Natural killer cell treated with Interleukin-12 subunit alpha and Interleukin-12 subunit beta and Interleukin-15 and Interleukin-18, amount 100 ng/mL, for 72 hours (primary cell): ENCODE results near the gene C4orf50. TPM values are rescaled to one million over a fixed set of nuclear protein-coding genes. Genes with fewer than 3 reads are reported as not detected.

Experiments used
- ATAC-seq, 2 donors: fragments of 150-1000 bp; cut with Tn5 transposase in 1 of 2; sonication (Bioruptor Pico), chemical (Tn5 transposase) in 1 of 2; 2 replicates each; pipeline ENCODE4 v1.10.0; 2021
- DNase-seq: peaks from one replicate; pipeline ENCODE4 v3.0.0; 2022; ENCODE audit warnings: low spot score
- H3K27ac Mint-ChIP-seq, 2 donors: 1 replicate in 1 of 2; 2 replicates in 1 of 2; pipeline ENCODE4 v1.8.0; 2022; ENCODE audit warnings: mixed read lengths in 2 of 2, mild to moderate bottlenecking in 1 of 2, moderate library complexity in 1 of 2
- H3K27me3 Mint-ChIP-seq, 2 donors: 1 replicate in 1 of 2; 2 replicates in 1 of 2; pipeline ENCODE4 v1.8.0; 2022; ENCODE audit warnings: mixed read lengths in 2 of 2
- H3K36me3 Mint-ChIP-seq: one replicate; pipeline ENCODE4 v1.8.0; 2022; ENCODE audit warnings: mixed read lengths
- H3K4me1 Mint-ChIP-seq, 2 donors: 1 replicate in 1 of 2; 2 replicates in 1 of 2; pipeline ENCODE4 v1.8.0; 2022; ENCODE audit warnings: low read depth in 2 of 2, mixed read lengths in 2 of 2, mild to moderate bottlenecking in 1 of 2
- H3K4me3 Mint-ChIP-seq: one replicate; pipeline ENCODE4 v1.8.0; 2022; ENCODE audit warnings: mixed read lengths
- H3K9me3 Mint-ChIP-seq: 2 replicates; pipeline ENCODE4 v1.8.0; 2022; ENCODE audit warnings: mixed read lengths
- total RNA-seq, 2 donors: library from RNA; stranded (reverse); gene quantifications; one replicate each; pipeline ENCODE4 v1.2.3, GENCODE V29; 2022

Gene C4orf50
- total RNA-seq, result 1 to 10 TPM in 1 of 2 donors, under 1 TPM in 1; 0.81 to 6.9 TPM

DNA sequence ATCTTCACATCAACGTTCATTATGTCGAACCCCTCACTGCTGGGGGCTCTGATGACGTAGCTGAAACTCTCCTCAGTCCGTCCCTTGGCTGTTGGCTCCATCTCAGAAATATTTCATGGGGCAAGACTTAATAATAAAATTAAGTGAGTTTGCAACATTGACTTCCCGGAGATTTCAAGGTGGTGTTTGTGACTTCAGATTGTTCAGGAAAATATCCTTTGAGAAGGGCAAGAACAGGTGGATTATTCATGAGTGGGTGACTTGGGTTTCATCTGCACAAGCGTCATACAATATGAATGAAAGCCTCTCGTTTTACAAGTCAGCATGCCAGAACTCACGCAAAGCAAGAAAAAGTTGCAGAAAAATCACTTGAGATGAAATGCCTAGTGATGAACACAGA is at the start of gene C4orf50:
C4orf50 (minus strand) TSS at position 101 of the 400 bp plus-strand sequence.
- Mint-ChIP-seq H3K36me3 (no peaks in the 10 kb centered on the region), H3K27me3 (peaks cover 0 to 8% of the 10 kb centered on the region in 2 donors), H3K4me3 (no peak within 1 kb of the TSS), H3K27ac (no peak within 1 kb of the TSS), H3K9me3 (no peaks in the 10 kb centered on the region), H3K4me1 (peaks cover 4 to 6% of the 10 kb centered on the region in 2 donors)
- no peak for DNase-seq
- no peak for ATAC-seq

DNA sequence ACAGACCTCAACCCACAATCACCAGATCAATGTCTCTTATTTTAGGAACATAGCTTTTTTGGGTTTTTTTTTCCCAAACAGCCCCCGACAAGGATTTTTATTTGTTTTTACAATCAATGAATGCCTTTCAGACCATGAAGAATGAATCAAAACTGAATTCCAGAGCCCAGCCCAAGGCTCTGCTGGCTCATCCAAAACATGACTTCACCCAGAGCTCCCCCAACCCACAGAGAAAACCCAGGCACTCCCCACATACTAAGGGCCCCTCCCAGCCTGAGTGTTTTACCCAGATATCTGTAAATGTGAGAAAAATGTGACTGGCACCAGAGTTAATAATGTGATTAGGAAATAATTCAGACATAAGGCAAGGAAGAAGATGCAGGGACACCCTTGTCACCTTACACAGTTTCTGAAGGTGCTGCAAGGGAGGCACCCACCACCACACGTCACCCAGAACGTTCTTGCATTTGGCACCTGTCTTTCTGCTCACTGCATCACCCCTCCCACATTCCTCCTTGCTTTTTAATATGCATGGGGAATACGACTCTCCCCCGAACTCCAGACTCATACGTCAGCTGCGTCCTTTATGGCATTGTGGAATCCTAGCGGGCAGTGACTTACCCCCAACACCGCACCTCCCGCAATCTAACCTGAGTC is 47.8 kb upstream of the C4orf50 start:
- Mint-ChIP-seq H3K36me3 (no peaks in the 10 kb centered on the region), H3K4me3 (no peak overlapping the region), H3K27me3 (peaks cover 0 to 6% of the 10 kb centered on the region in 2 donors), H3K9me3 (no peaks in the 10 kb centered on the region), H3K4me1 (peaks cover 0 to 5% of the 10 kb centered on the region in 2 donors), H3K27ac (no peak overlapping the region)
- ATAC-seq, result no peak
- DNase-seq, result no peak

DNA sequence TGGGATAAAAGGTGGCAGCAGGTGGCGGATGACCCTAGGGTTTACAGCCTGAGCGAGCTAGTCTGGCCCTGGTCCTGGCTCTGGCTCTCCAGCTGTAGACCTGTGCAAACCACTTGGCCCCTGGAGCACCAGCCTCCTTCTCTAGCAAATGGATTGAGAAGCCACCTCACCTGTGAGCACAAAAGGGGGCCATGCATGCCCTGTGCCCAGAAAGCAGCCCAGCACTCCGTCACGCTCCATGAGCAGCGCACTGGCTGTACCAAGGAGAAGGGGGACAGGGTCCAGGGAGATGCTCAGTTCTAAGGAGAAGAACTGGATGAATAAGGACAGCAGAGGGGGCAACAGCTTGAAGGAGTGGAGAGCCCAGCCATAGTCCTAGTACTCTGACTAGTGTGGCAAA is 46.9 kb upstream of the C4orf50 start:
- Mint-ChIP-seq H3K9me3 (peaks cover 2% of the 10 kb centered on the region), H3K27me3 (peaks cover 0 to 6% of the 10 kb centered on the region in 2 donors), H3K4me3 (no peak overlapping the region), H3K36me3 (peaks cover 7% of the 10 kb centered on the region), H3K4me1 (peaks cover 0 to 5% of the 10 kb centered on the region in 2 donors), H3K27ac (no peak overlapping the region)
- DNase-seq (no peak), ATAC-seq (no peak)

DNA sequence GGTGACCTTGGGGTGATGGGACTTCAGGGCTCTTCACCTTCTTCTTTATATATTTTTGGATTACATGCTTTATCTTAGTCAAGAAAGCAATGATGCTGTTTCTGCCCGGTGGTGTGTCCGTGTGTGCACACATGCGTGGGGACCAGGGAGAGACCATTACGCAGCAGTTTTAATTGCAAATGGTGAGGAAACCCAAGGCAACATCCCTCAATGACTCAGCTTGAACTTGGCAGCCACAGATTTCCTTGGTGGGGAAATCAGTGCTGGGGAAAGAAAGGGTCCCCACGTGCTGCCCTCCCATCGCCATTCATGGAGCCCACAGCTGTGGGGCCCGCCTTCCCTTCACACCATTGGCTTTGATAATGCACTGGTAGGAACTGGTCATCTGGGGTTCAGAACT is 46.2 kb upstream of the C4orf50 start:
- Mint-ChIP-seq H3K27me3 (peaks cover 0 to 6% of the 10 kb centered on the region in 2 donors), H3K36me3 (peaks cover 11% of the 10 kb centered on the region), H3K4me3 (no peak overlapping the region), H3K9me3 (peaks cover 2% of the 10 kb centered on the region), H3K27ac (no peak overlapping the region), H3K4me1 (peaks cover 0 to 5% of the 10 kb centered on the region in 2 donors)
- no peak for ATAC-seq
- DNase-seq, result no peak

DNA sequence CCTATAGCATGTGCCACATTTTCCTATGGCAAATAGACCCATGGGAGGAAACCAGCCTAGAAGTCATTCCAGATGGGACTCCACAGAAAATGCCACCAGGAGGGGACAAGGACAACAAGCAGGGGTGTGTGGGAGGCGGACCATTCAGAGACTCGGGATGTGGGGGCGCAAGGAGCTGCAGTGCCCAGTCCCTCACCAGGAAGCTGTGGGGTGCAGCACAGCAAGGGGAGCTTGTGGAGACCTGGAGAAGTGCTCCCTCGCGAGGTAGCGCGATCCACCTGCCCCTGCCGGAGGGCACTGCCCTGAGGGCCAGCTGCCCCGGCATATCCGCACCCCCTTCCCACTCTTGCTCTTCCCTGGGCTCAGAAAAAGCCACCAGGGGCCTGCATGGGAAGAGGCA is 45.5 kb upstream of the C4orf50 start:
- ATAC-seq (no peak), DNase-seq (no peak)
- Mint-ChIP-seq H3K4me3 (no peak overlapping the region), H3K4me1 (peaks cover 0 to 5% of the 10 kb centered on the region in 2 donors), H3K27me3 (peaks cover 0 to 6% of the 10 kb centered on the region in 2 donors), H3K36me3 (peaks cover 12% of the 10 kb centered on the region), H3K9me3 (peaks cover 2% of the 10 kb centered on the region), H3K27ac (no peak overlapping the region)

DNA sequence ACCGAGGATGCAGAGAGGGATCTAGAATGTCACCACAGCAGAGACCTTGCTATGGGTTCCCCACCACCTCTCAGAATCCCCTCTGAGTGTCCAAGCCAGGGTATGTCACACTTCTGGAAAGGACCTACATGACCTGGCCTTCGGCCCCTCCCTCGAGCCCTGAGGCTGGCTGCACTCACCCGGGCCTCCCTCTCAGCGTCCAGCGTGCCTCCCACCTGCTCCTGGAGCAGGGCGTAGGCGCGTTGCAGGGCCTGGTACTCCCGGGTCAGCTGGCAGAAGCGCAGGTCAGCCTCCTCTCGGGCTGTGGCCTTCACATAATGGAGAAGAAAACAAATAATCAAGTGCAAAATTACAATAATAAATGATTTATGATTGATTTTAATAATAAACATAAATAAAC is 43.9 kb upstream of the C4orf50 start:
- DNase-seq (no peak), ATAC-seq (no peak)
- H3K4me3 Mint-ChIP-seq, result no peak overlapping the region
- H3K4me1 Mint-ChIP-seq, result peaks cover 0 to 5% of the 10 kb centered on the region in 2 donors
- no peak overlapping the region for H3K27ac Mint-ChIP-seq
- H3K9me3 Mint-ChIP-seq, result peaks cover 2% of the 10 kb centered on the region
- H3K36me3 Mint-ChIP-seq, result peaks cover 19% of the 10 kb centered on the region
- no peaks in the 10 kb centered on the region for H3K27me3 Mint-ChIP-seq

DNA sequence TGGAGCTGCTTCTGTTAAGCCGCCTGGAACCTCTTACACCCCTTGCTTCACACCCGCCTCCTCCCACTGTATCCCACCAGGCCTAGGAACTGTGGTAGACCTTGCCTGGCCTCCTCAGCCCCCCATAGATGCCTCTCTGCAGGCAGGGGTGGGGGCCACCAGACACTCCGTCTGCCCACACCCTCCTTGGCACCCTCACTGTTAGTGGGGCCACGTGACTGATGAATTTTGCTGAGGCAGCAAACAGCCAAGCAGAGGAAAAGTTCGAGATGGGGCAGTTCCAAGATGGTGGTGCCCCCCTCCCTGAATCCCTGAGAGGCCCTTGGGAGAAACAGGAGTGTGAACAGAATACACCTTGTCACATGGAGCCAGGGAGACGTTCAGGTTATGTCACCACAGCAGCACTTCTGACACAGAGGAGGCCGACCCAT is 41.2 kb upstream of the C4orf50 start:
- ATAC-seq, result no peak
- Mint-ChIP-seq H3K36me3 (peaks cover 23% of the 10 kb centered on the region), H3K9me3 (peaks cover 2% of the 10 kb centered on the region), H3K27me3 (no peaks in the 10 kb centered on the region), H3K4me3 (no peak overlapping the region), H3K27ac (no peak overlapping the region), H3K4me1 (peaks cover 0 to 5% of the 10 kb centered on the region in 2 donors)
- no peak for DNase-seq

DNA sequence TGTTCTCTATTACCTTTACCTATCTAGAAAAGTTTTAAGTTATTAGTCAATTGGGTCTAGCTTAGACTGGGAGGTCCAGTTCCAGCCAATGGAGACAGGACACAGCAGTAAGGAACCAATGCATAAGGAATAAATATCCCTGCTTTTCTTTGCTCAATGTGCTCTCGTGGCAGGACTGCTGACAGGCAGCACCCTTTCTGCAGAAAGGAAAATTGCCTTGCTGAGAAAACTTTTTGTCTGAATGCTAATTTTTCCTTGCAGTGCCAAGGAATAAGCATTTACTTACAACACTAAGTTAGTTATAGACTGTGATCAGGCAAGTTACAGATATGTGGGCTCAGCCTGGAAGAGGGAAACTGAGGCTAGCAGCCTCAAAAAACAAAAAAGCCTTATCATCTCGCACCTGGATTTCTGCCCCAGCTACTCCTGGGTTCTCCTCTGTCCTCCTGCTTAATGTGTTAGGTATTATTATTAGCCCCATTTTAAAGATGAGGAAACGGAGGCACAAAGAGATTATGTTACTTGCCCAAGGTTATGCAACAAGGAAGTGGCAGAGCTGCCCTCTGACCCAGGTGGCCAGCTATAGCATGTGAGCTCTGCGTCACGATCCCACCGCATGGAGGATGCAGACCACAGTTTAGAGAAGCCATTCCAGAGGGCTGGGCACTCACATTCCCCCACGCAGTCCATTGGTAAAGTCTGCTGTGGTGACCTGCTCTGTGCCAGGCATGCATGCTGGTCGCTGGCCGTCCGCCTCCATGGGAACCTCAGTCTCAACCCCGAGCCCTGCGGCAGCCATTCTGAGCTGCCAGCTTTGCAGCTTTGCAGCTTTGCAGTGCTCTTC is 40.5 kb upstream of the C4orf50 start:
- Mint-ChIP-seq H3K36me3 (peaks cover 26% of the 10 kb centered on the region), H3K27ac (no peak overlapping the region), H3K27me3 (no peaks in the 10 kb centered on the region), H3K4me3 (no peak overlapping the region), H3K4me1 (peaks cover 0 to 4% of the 10 kb centered on the region in 2 donors), H3K9me3 (peaks cover 2% of the 10 kb centered on the region)
- no peak for ATAC-seq
- DNase-seq, result no peak

DNA sequence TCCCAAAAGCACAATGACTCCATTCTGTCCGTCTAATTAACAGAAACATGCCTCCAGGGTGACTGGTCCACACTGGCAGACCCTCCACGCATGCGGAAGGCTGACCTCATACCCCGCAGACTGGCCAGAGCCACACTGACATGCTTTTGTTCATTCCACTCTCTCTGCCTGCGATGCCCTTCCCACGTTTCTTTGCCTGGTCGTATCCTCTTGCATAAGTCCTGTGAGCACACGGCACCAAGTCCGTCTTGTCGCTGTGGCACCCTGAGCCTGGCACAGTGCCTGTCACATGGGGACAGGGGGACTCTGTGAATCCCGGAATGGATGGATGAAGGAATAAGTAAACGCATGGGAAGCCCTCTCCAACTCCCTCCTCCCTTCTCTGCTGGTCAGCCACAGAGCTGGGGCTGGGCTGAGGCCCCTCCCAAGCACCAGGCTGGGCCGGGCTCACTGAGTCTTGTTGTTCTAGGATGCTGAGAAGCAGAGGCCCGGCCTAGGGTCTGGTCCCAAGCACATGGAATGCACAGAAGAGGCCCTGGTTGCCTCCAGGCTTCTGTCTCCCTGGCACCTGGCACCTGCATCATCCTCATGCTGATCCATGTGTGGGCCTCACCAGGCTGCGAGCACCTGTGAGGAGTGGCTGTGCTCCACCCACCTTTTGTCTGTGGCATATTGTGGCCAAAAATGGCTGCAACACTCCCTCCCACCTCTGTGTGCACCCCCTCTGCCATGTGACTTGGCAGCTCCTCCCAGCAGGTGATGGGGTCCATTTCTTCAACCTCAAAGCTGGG is 38.9 kb upstream of the C4orf50 start:
- Mint-ChIP-seq H3K27ac (no peak overlapping the region), H3K4me3 (no peak overlapping the region), H3K27me3 (no peaks in the 10 kb centered on the region), H3K36me3 (peaks cover 30% of the 10 kb centered on the region), H3K9me3 (peaks cover 2% of the 10 kb centered on the region), H3K4me1 (no peaks in the 10 kb centered on the region)
- DNase-seq (no peak), ATAC-seq (no peak)

DNA sequence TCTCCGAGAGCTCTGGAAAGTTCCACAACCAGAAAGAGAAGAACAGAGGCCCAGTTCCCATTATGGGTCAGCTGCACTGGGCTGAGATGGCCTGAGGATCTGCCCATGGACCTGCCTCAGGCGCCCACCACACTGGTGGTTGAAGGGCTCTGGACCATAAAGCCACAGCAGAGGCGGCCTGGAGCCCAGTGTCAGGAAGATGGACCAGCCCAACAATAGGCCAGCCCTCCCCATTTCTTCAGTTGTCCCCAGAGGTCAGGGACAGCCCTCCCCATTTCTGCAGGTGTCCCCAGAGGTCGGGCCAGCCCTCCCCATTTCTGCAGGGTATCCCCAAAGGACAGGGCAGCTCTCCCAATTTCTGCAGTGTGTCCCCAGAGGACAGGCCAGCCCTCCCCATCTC is 37.2 kb upstream of the C4orf50 start:
- no peak for ATAC-seq
- no peak for DNase-seq
- Mint-ChIP-seq H3K4me3 (no peak overlapping the region), H3K9me3 (peaks cover 2% of the 10 kb centered on the region), H3K36me3 (peaks cover 26% of the 10 kb centered on the region), H3K4me1 (no peaks in the 10 kb centered on the region), H3K27ac (no peak overlapping the region), H3K27me3 (no peaks in the 10 kb centered on the region)

DNA sequence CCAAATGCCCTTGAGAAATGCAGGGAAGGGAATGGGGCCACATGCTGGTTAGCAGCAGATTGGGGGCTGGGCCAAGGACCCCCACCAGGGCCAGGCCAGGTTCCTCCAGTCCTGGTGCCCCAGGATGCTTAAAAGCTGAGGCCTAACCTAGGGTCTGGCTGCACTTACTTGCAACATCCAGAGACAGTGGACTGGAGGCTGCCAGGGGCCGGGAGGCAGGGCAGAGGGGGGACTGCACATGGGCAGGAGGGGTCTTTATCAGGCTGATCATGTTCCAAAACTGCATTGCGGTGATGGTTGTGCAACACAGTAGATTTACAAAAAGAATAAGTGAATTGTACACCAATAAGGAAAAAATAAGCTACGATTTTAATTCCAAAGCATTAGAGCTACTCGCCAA is 36.8 kb upstream of the C4orf50 start:
- Mint-ChIP-seq H3K27ac (no peak overlapping the region), H3K4me3 (no peak overlapping the region), H3K36me3 (peaks cover 22% of the 10 kb centered on the region), H3K4me1 (no peaks in the 10 kb centered on the region), H3K9me3 (no peaks in the 10 kb centered on the region), H3K27me3 (no peaks in the 10 kb centered on the region)
- ATAC-seq (no peak), DNase-seq (no peak)

DNA sequence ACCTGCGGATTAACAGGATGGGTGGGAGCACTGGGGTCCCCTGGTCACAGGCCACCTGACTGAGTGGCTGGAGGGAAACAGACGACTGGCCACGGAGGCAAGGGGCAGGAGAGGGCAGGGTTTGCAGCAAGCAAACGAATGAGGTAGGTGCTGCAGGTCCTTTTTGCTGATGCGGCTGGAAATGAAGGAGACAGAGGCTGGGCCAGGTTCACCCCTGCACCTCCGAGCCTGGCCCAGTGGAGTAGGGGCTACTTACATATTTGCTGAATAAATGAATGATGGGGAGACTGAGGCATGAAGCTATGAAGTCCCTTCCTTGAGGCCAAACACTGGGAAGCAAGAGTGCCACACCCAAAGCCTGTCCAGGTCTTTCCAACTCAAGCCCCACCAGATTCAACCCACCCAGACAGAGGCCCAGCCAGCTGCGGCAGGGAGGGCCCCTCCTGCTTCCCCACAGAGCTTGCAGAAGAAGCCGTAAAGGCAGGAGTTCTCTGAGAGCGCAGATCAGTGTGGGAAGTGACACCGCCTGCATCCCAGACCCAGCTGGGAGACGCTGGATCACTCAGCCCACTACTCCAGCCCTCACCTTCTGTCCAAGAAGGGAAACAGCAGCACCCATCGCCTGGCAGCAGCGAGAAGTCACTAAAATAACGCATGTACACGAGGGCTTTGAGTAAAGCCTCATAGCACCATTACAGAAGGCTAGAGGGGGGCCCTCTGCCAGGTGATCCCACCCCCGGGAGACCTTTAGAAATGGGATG is 36.1 kb upstream of the C4orf50 start:
- Mint-ChIP-seq H3K9me3 (no peaks in the 10 kb centered on the region), H3K4me1 (no peaks in the 10 kb centered on the region), H3K27me3 (no peaks in the 10 kb centered on the region), H3K27ac (no peak overlapping the region), H3K36me3 (peaks cover 19% of the 10 kb centered on the region), H3K4me3 (no peak overlapping the region)
- DNase-seq (no peak), ATAC-seq (no peak)

DNA sequence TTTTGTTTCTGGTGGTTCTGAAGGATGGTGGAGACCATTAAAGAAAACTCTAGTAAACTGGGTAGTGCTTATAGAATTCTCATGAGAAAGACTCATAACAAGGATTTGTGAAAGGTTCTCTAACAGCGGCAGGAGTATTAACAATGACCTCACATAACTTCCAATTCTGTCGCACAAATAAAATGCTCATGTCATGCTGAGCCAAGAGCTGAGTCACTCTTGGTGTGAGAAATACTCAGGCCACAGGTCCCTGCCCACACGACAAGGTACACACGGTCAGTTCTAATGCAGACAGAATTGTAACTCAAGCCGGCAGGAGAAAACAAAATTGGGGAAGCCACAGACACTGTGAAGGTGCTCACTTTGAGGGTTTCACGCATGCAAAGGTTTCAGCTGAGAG is 34.4 kb upstream of the C4orf50 start:
- H3K27ac Mint-ChIP-seq, result no peak overlapping the region
- H3K36me3 Mint-ChIP-seq, result peaks cover 12% of the 10 kb centered on the region
- no peak overlapping the region for H3K4me3 Mint-ChIP-seq
- no peak for ATAC-seq
- no peaks in the 10 kb centered on the region for H3K4me1 Mint-ChIP-seq
- H3K9me3 Mint-ChIP-seq, result no peaks in the 10 kb centered on the region
- DNase-seq, result no peak
- no peaks in the 10 kb centered on the region for H3K27me3 Mint-ChIP-seq
